IMR-90 (cell line): ENCODE data around the gene HOXD10. TPM values are rescaled to one million over a fixed set of nuclear protein-coding genes. Genes with fewer than 3 reads are reported as not detected.

ENCODE experiments used
- ATAC-seq: fragments of 200-7000 bp; cut with Tn5 transposase; 2 replicates; pipeline ENCODE4 v1.9.1; 2020; ENCODE audit warnings: low read depth, mild to moderate bottlenecking, moderate library complexity
- BruUV-seq: library from RNA; stranded (reverse); fragments of 400-500 nt; replicated peaks from 2 replicates; lab custom pipeline; 2021; lab: Mats Ljungman, UMichigan
- CTCF ChIA-PET: fragments of 300-600 bp; formaldehyde crosslinking; extraction: SDS; loops from one replicate; lab custom pipeline; 2021; ENCODE audit warnings: antibody characterized with exemption; lab: Yijun Ruan, JAX
- POLR2A ChIA-PET: fragments of 300-600 bp; sonication (Branson Sonifier 250); formaldehyde crosslinking; loops from one replicate; lab custom pipeline; 2022; ENCODE audit warnings: antibody characterized with exemption; ENCODE audit not compliant: unreplicated experiment; lab: Charles Lee
- DNase-seq: peaks from one replicate; pipeline ENCODE4 v3.0.0; 2013
- H2AFZ ChIP-seq: replicated peaks from 2 replicates; pipeline ENCODE3; 2013; ENCODE audit warnings: low read length, mild to moderate bottlenecking; ENCODE audit not compliant: poor library complexity
- H2AK5ac ChIP-seq: 2 replicates; pipeline ENCODE4 v1.6.1; 2013; ENCODE audit warnings: low read depth, low read length, inconsistent platforms
- H2AK9ac ChIP-seq: replicated peaks from 2 replicates; pipeline ENCODE3; 2013; ENCODE audit warnings: mild to moderate bottlenecking, low read depth, low read length, moderate library complexity; ENCODE audit not compliant: poor library complexity
- H2BK120ac ChIP-seq: 2 replicates; pipeline ENCODE4 v1.6.1; 2013; ENCODE audit warnings: low read depth, low read length, inconsistent platforms
- H2BK15ac ChIP-seq: 3 replicates; pipeline ENCODE4 v1.6.1; 2013; ENCODE audit warnings: low read depth, low read length, inconsistent platforms
- H2BK20ac ChIP-seq: 2 replicates; pipeline ENCODE4 v1.6.1; 2013; ENCODE audit warnings: low read depth, mild to moderate bottlenecking, inconsistent platforms, low read length, moderate library complexity
- H2BK5ac ChIP-seq: 2 replicates; pipeline ENCODE4 v1.6.1; 2013; ENCODE audit warnings: mild to moderate bottlenecking, low read depth, low read length, inconsistent platforms; ENCODE audit not compliant: poor library complexity, severe bottlenecking
- H3K14ac ChIP-seq: replicated peaks from 2 replicates; pipeline ENCODE4 v1.6.1; 2013; ENCODE audit warnings: low read depth, low read length, inconsistent platforms
- H3K18ac ChIP-seq: 2 replicates; pipeline ENCODE4 v1.6.1; 2013; ENCODE audit warnings: low read depth, low read length, control low read depth
- H3K23ac ChIP-seq: 2 replicates; pipeline ENCODE4 v1.6.1; 2013; ENCODE audit warnings: low read depth, low read length, inconsistent platforms
- H3K27ac ChIP-seq: 2 replicates; pipeline ENCODE4 v1.5.1; 2013; ENCODE audit warnings: mild to moderate bottlenecking, control low read depth, low read length; ENCODE audit not compliant: insufficient read depth
- H3K27me3 ChIP-seq: 2 replicates; pipeline ENCODE4 v1.6.1; 2013; ENCODE audit warnings: low read length; ENCODE audit not compliant: control insufficient read depth, insufficient read depth
- H3K36me3 ChIP-seq: 2 replicates; pipeline ENCODE4 v1.6.1; 2013; ENCODE audit warnings: low read length, mixed read lengths; ENCODE audit not compliant: control insufficient read depth, insufficient read depth
- H3K4ac ChIP-seq: 2 replicates; pipeline ENCODE4 v1.6.1; 2013; ENCODE audit warnings: low read depth, low read length, inconsistent platforms
- H3K4me1 ChIP-seq: 2 replicates; pipeline ENCODE4 v1.6.1; 2013; ENCODE audit warnings: low read length, mixed read lengths; ENCODE audit not compliant: control insufficient read depth, insufficient read depth
- H3K4me2 ChIP-seq: 2 replicates; pipeline ENCODE4 v1.6.1; 2013; ENCODE audit warnings: low read depth, mild to moderate bottlenecking, control low read depth, low read length, moderate library complexity
- H3K4me3 ChIP-seq: 2 replicates; pipeline ENCODE4 v1.5.1; 2013; ENCODE audit warnings: low read depth, mild to moderate bottlenecking, control low read depth, low read length, moderate library complexity; ENCODE audit not compliant: insufficient read depth
- H3K56ac ChIP-seq: 2 replicates; pipeline ENCODE4 v1.6.1; 2013; ENCODE audit warnings: low read length, inconsistent platforms; ENCODE audit not compliant: insufficient read depth; ENCODE audit errors: extremely low read depth
- H3K79me1 ChIP-seq, 2 experiments: 2 replicates each; pipeline ENCODE4 v1.6.1; 2013; ENCODE audit warnings: low read length in 2 of 2, inconsistent platforms in 1 of 2, low read depth in 1 of 2
- H3K9ac ChIP-seq: 2 replicates; pipeline ENCODE4 v1.6.1; 2013; ENCODE audit warnings: low read depth, low read length, control low read depth
- H3K9me1 ChIP-seq: 2 replicates; pipeline ENCODE4 v1.6.1; 2013; ENCODE audit warnings: low read length, inconsistent platforms; ENCODE audit not compliant: insufficient read depth
- H3K9me3 ChIP-seq: 2 replicates; pipeline ENCODE4 v1.6.1; 2013; ENCODE audit warnings: low read length; ENCODE audit not compliant: control insufficient read depth, insufficient read depth
- H4K20me1 ChIP-seq: 2 replicates; pipeline ENCODE4 v1.6.1; 2013; ENCODE audit warnings: low read length, inconsistent platforms; ENCODE audit not compliant: insufficient read depth
- H4K5ac ChIP-seq: 2 replicates; pipeline ENCODE4 v1.6.1; 2013; ENCODE audit warnings: mild to moderate bottlenecking, low read depth, low read length, control low read depth
- H4K8ac ChIP-seq, 2 experiments: 2 replicates each; pipeline ENCODE4 v1.6.1; 2013; ENCODE audit warnings: low read depth in 2 of 2, low read length in 2 of 2, control low read depth in 1 of 2, inconsistent platforms in 1 of 2
- H4K91ac ChIP-seq: 2 replicates; pipeline ENCODE4 v1.6.1; 2013; ENCODE audit warnings: low read depth, low read length, inconsistent platforms; ENCODE audit not compliant: insufficient read depth
- BHLHE40 ChIP-seq: fragments of 150-350 bp; IDR thresholded peaks from 2 replicates; pipeline ENCODE4 v1.6.1; 2016; ENCODE audit warnings: mild to moderate bottlenecking, low read depth, low read length
- CTCF ChIP-seq: conservative IDR thresholded peaks from 2 replicates; pipeline ENCODE4 v1.5.1; 2012; ENCODE audit warnings: mild to moderate bottlenecking, low read depth, low read length, improper control_type of control experiment
- ELK1 ChIP-seq: fragments of 150-350 bp; IDR thresholded peaks from 2 replicates; pipeline ENCODE4 v1.6.1; 2016; ENCODE audit warnings: low read depth, mild to moderate bottlenecking, low read length, moderate library complexity, borderline replicate concordance
- MAFK ChIP-seq: IDR thresholded peaks from 2 replicates; pipeline ENCODE4 v1.6.1; 2012; ENCODE audit warnings: low read depth, low read length, improper control_type of control experiment
- MAZ ChIP-seq: IDR thresholded peaks from 2 replicates; pipeline ENCODE4 v1.6.1; 2012; ENCODE audit warnings: low read depth, mild to moderate bottlenecking, low read length, improper control_type of control experiment, moderate library complexity, borderline replicate concordance
- POLR2A ChIP-seq: IDR thresholded peaks from 2 replicates; pipeline ENCODE4 v1.6.1; 2012; ENCODE audit warnings: mild to moderate bottlenecking, low read depth, low read length
- RFX5 ChIP-seq: IDR thresholded peaks from 2 replicates; pipeline ENCODE4 v1.8.0; 2012; ENCODE audit warnings: low read depth, mild to moderate bottlenecking, low read length, moderate library complexity
- WGBS, 2 experiments: methylation state at CpG; one replicate each; pipeline versions ENCODE4 v1.1.5 to v1.1.7; 2013; ENCODE audit warnings: missing lambda C conversion rate in 2 of 2; ENCODE audit not compliant: insufficient read length in 1 of 2; ENCODE audit errors: extremely low coverage in 2 of 2; 5-methylcytosine and 5-hydroxymethylcytosine counted together
- dilution Hi-C: fragments of 300-500 bp; cut with HindIII; formaldehyde crosslinking; loops from one replicate; pipeline ENCODE4 v1.14.3; 2018; ENCODE audit warnings: low sequenced_read_pairs; ENCODE audit not compliant: unreplicated experiment
- in situ Hi-C: fragments of 300-500 bp; cut with MboI; formaldehyde crosslinking; loops from 3 replicates; pipeline ENCODE4 v1.14.3; 2019; ENCODE audit warnings: low sequenced_read_pairs, inconsistent platforms, mixed read lengths
- intact Hi-C: fragments of 100-400 bp; cut with micrococcal nuclease; formaldehyde crosslinking; loops from 2 replicates; pipeline ENCODE4 v1.10.0; 2022
- polyA plus RNA-seq, 3 experiments: library from polyadenylated mRNA; depleted of rRNA; stranded (reverse); fragments of >200 nt; gene quantifications; 2 replicates each; pipeline ENCODE4 v1.2.3, GENCODE V29; 2012; ENCODE audit warnings: low replicate concordance in 1 of 3
- total RNA-seq: library from RNA; depleted of rRNA; stranded (reverse); fragments of >200 nt; gene quantifications from 2 replicates; pipeline ENCODE4 v1.2.3, GENCODE V29; 2012

The HOXD10 gene
- total and polyA plus RNA-seq, 2 of the 4 experiments (the other 2 are of a cell fraction) = not detected

GRCh38 chr2:176129813-176130146 lies 13.2 kb downstream of the HOXD10 start:
- DNase-seq (no peak), ATAC-seq (peak; percentile 8; the same call in 1 of the 2 replicates)
- WGBS, 2 experiments = 9% methylated on average over 12 of the region's 43 CpGs; no CpG with 5 or more reads in 1 of the 2 experiments
- Histone ChIP-seq H3K18ac (no peak overlapping the region), H3K4me3 (peak overlapping the region; percentile 7; the same call in 1 of the 2 replicates), H3K23ac (no peak overlapping the region), H2AFZ (peak overlapping the region; percentile 66), H3K4me2 (0 out of 2 replicates have a peak overlapping the region, but pooled peaks have one; percentile 28), H3K27me3 (peaks cover 86% of the 10 kb centered on the region), H4K91ac (no peak overlapping the region), H4K20me1 (no peaks in the 10 kb centered on the region), H2BK15ac (no peak overlapping the region), H3K79me1 (no peaks in the 10 kb centered on the region), H3K4me1 (no peaks in the 10 kb centered on the region), H3K9me1 (no peaks in the 10 kb centered on the region), H3K4ac (no peak overlapping the region), H2AK9ac (no peak overlapping the region), H2BK120ac (no peak overlapping the region), H3K9me3 (no peaks in the 10 kb centered on the region; the same call in none of the 2 replicates), H2BK20ac (no peak overlapping the region), H2AK5ac (no peak overlapping the region), H3K27ac (no peak overlapping the region), H4K8ac (no peak overlapping the region), H3K14ac (no peak overlapping the region), H3K56ac (no peak overlapping the region), H4K5ac (no peak overlapping the region), H3K36me3 (no peaks in the 10 kb centered on the region), H3K9ac (no peak overlapping the region), H2BK5ac (no peak overlapping the region)
- TF ChIP-seq MAZ = no peak
- TF ChIP-seq RFX5 = no peak
- no peak for TF ChIP-seq CTCF
- no peak for TF ChIP-seq POLR2A
- no peak for TF ChIP-seq BHLHE40
- no peak for TF ChIP-seq MAFK
- TF ChIP-seq ELK1 = no peak
- dilution Hi-C loops (no loop called here), intact Hi-C loops (no loop called here), in situ Hi-C loops (loop anchor here (5.0 to 10.0 kb wide), 4 partner anchors 325 to 1025 kb away; no protein-coding TSS in a partner anchor)
- ChIA-PET POLR2A (no interaction called here), CTCF (interaction anchor here (1.7 kb wide), 1 partner anchor 325 kb away, joined by 6 read pairs; no protein-coding TSS in a partner anchor)
- BruUV-seq = no TSS peak
